H1 (cell line): ENCODE results near the gene SMAP1. TPM values are rescaled to one million over a fixed set of nuclear protein-coding genes. Genes with fewer than 3 reads are reported as not detected.

Experiments
- CTCF ChIA-PET: fragments of 300-600 bp; sonication (Branson Sonifier 250); formaldehyde crosslinking; loops from one replicate; lab custom pipeline; 2021; ENCODE audit not compliant: partially characterized antibody; lab: Charles Lee
- POLR2A ChIA-PET: fragments of 300-600 bp; sonication (Branson Sonifier 250); formaldehyde crosslinking; loops from one replicate; lab custom pipeline; 2021; ENCODE audit warnings: inconsistent platforms; ENCODE audit not compliant: partially characterized antibody; lab: Charles Lee
- DNase-seq, 2 experiments: peaks; one replicate each; pipeline versions ENCODE4 v3.0.0 to v3.0.0-alpha.2; 2010 to 2022; ENCODE audit warnings: low spot score in 2 of 2, low read depth in 1 of 2, mixed read lengths in 1 of 2
- FAIRE-seq: peaks from 2 replicates; lab custom pipeline; 2011; peaks lifted over from hg19 to GRCh38; lab: Jason Lieb, UNC
- H2AFZ ChIP-seq: 2 replicates; pipeline ENCODE4 v1.8.1; 2012; ENCODE audit warnings: low read length, inconsistent platforms
- H2AK5ac ChIP-seq: 2 replicates; pipeline ENCODE4 v1.6.1; 2013; ENCODE audit warnings: low read depth, low read length
- H2BK120ac ChIP-seq: replicated peaks from 2 replicates; pipeline ENCODE3; 2013; ENCODE audit warnings: low read depth, low read length, inconsistent platforms
- H2BK12ac ChIP-seq: 2 replicates; pipeline ENCODE4 v1.6.1; 2013; ENCODE audit warnings: low read depth, low read length
- H2BK15ac ChIP-seq: 2 replicates; pipeline ENCODE4 v1.6.1; 2013; ENCODE audit warnings: low read length
- H2BK20ac ChIP-seq: 2 replicates; pipeline ENCODE4 v1.6.1; 2013; ENCODE audit warnings: low read length
- H2BK5ac ChIP-seq: 2 replicates; pipeline ENCODE4 v1.6.1; 2013; ENCODE audit warnings: low read depth, low read length
- H3K14ac ChIP-seq: 2 replicates; pipeline ENCODE4 v1.6.1; 2013; ENCODE audit warnings: inconsistent platforms; ENCODE audit not compliant: insufficient read length
- H3K18ac ChIP-seq: 2 replicates; pipeline ENCODE4 v1.6.1; 2013; ENCODE audit warnings: low read length; ENCODE audit errors: extremely low read depth
- H3K23ac ChIP-seq: 2 replicates; pipeline ENCODE4 v1.6.1; 2013; ENCODE audit warnings: inconsistent platforms; ENCODE audit not compliant: insufficient read length
- H3K23me2 ChIP-seq: 2 replicates; pipeline ENCODE4 v1.6.1; 2013; ENCODE audit warnings: low read depth, low read length
- H3K27ac ChIP-seq: 2 replicates; pipeline ENCODE4 v1.6.1; 2011; ENCODE audit warnings: low read depth, low read length, inconsistent platforms
- H3K27me3 ChIP-seq, 4 experiments: replicated peaks in 1 of 4; 1 replicate in 1 of 4; 2 replicates in 3 of 4; pipeline versions ENCODE4 v1.6.1 to v1.8.1; 2011 to 2013; ENCODE audit warnings: low read length in 3 of 4, mild to moderate bottlenecking in 3 of 4, inconsistent platforms in 2 of 4, mixed read lengths in 2 of 4, moderate library complexity in 1 of 4; ENCODE audit not compliant: control insufficient read depth in 3 of 4, insufficient read depth in 3 of 4; ENCODE audit errors: extremely low read depth in 1 of 4
- H3K36me3 ChIP-seq, 4 experiments: 2 replicates each; pipeline versions ENCODE4 v1.6.1 to v1.8.1; 2011 to 2013; ENCODE audit warnings: mild to moderate bottlenecking in 4 of 4, low read length in 3 of 4, moderate library complexity in 2 of 4, control low read depth in 1 of 4, inconsistent platforms in 1 of 4; ENCODE audit not compliant: insufficient read depth in 4 of 4, control insufficient read depth in 2 of 4
- H3K4ac ChIP-seq: replicated peaks from 2 replicates; pipeline ENCODE3; 2013; ENCODE audit warnings: low read length, low read depth, mixed read lengths, inconsistent platforms; ENCODE audit not compliant: insufficient read length
- H3K4me1 ChIP-seq, 4 experiments: replicated peaks in 1 of 4; 1 replicate in 1 of 4; 2 replicates in 3 of 4; pipeline versions ENCODE4 v1.6.1 to v1.8.1; 2011 to 2013; ENCODE audit warnings: low read length in 3 of 4, inconsistent platforms in 2 of 4, mixed read lengths in 1 of 4; ENCODE audit not compliant: insufficient read depth in 4 of 4, control insufficient read depth in 3 of 4
- H3K4me2 ChIP-seq, 2 experiments: 2 replicates each; pipeline versions ENCODE4 v1.6.1 to v1.8.1; 2011 to 2013; ENCODE audit warnings: low read depth in 2 of 2, low read length in 2 of 2, control low read depth in 1 of 2, inconsistent platforms in 1 of 2, mild to moderate bottlenecking in 1 of 2; ENCODE audit not compliant: insufficient read depth in 1 of 2
- H3K4me3 ChIP-seq, 4 experiments: fragments of 200-600, 300-600 bp in 1 of 4; sonication (generic), shearing (Covaris generic), sonication (Bioruptor Twin) in 1 of 4; 2 replicates each; pipeline versions ENCODE4 v1.5.1 to v1.8.1; 2011 to 2016; ENCODE audit warnings: low read length in 4 of 4, low read depth in 3 of 4, control low read depth in 2 of 4, inconsistent platforms in 2 of 4, mild to moderate bottlenecking in 2 of 4, mixed read lengths in 1 of 4, moderate library complexity in 1 of 4; ENCODE audit not compliant: insufficient read depth in 2 of 4; ENCODE audit errors: extremely low read depth in 1 of 4
- H3K56ac ChIP-seq: replicated peaks from 2 replicates; pipeline ENCODE3; 2013; ENCODE audit warnings: low read depth, mild to moderate bottlenecking, mixed read lengths, low read length, inconsistent platforms; ENCODE audit not compliant: insufficient read length
- H3K79me1 ChIP-seq: 2 replicates; pipeline ENCODE4 v1.6.1; 2013; ENCODE audit warnings: low read depth, low read length, control low read depth
- H3K79me2 ChIP-seq, 2 experiments: 2 replicates each; pipeline versions ENCODE4 v1.6.1 to v1.8.1; 2012 to 2013; ENCODE audit warnings: low read length in 2 of 2, mild to moderate bottlenecking in 2 of 2, inconsistent platforms in 1 of 2; ENCODE audit not compliant: insufficient read depth in 2 of 2, control insufficient read depth in 1 of 2
- H3K9ac ChIP-seq, 4 experiments: replicated peaks in 1 of 4; 1 replicate in 1 of 4; 2 replicates in 3 of 4; pipeline versions ENCODE4 v1.6.1 to v1.8.1; 2011 to 2013; ENCODE audit warnings: low read depth in 3 of 4, low read length in 3 of 4, control low read depth in 2 of 4, mild to moderate bottlenecking in 2 of 4, moderate library complexity in 2 of 4, inconsistent platforms in 1 of 4; ENCODE audit errors: extremely low read depth in 1 of 4
- H3K9me3 ChIP-seq, 2 experiments: 2 replicates each; pipeline versions ENCODE4 v1.6.1 to v1.8.1; 2012 to 2013; ENCODE audit warnings: mild to moderate bottlenecking in 2 of 2, moderate library complexity in 2 of 2, control low read depth in 1 of 2, inconsistent platforms in 1 of 2, low read depth in 1 of 2, low read length in 1 of 2, mixed read lengths in 1 of 2; ENCODE audit not compliant: insufficient read depth in 2 of 2
- H4K20me1 ChIP-seq, 2 experiments: replicated peaks in 1 of 2; 2 replicates each; pipeline versions ENCODE3 to v1.8.1; 2011 to 2013; ENCODE audit warnings: inconsistent platforms in 2 of 2, low read length in 2 of 2, mild to moderate bottlenecking in 1 of 2; ENCODE audit not compliant: insufficient read depth in 2 of 2, control insufficient read depth in 1 of 2
- H4K5ac ChIP-seq: 2 replicates; pipeline ENCODE4 v1.6.1; 2013; ENCODE audit warnings: low read length, low read depth, mixed read lengths, inconsistent platforms; ENCODE audit not compliant: insufficient read length
- H4K8ac ChIP-seq: 2 replicates; pipeline ENCODE4 v1.8.0; 2013; ENCODE audit warnings: mild to moderate bottlenecking, moderate library complexity, low read length, inconsistent platforms; ENCODE audit not compliant: insufficient read depth; ENCODE audit errors: extremely low read depth
- H4K91ac ChIP-seq: replicated peaks from 2 replicates; pipeline ENCODE3; 2013; ENCODE audit warnings: low read length, mixed read lengths, inconsistent platforms; ENCODE audit not compliant: insufficient read length
- CHD1 ChIP-seq: IDR thresholded peaks from 2 replicates; pipeline ENCODE4 v1.6.1; 2012; ENCODE audit warnings: low read depth, low read length, improper control_type of control experiment
- MAX ChIP-seq: IDR thresholded peaks from 2 replicates; pipeline ENCODE4 v1.6.1; 2012; ENCODE audit warnings: inconsistent platforms
- ZNF274 ChIP-seq: IDR thresholded peaks from 2 replicates; pipeline ENCODE4 v1.7.0; 2012; ENCODE audit warnings: low read length, borderline replicate concordance; ENCODE audit errors: extremely low read depth
- WGBS, 2 experiments: shearing (Covaris generic) in 1 of 2; methylation state at CpG; one replicate each; pipeline versions ENCODE4 v1.1.6 to v1.1.7; 2013 to 2015; ENCODE audit warnings: low lambda C conversion rate in 2 of 2, mixed read lengths in 2 of 2, inconsistent platforms in 1 of 2, low coverage in 1 of 2, missing lambda C conversion rate in 1 of 2; ENCODE audit not compliant: insufficient replicate concordance in 2 of 2, insufficient coverage in 1 of 2, insufficient read length in 1 of 2; ENCODE audit errors: extremely low coverage in 1 of 2, missing lambda C conversion rate in 1 of 2; 5-methylcytosine and 5-hydroxymethylcytosine counted together
- polyA plus RNA-seq, 7 experiments: library from polyadenylated mRNA; depleted of rRNA in 3 of 7; stranded (reverse) in 5 of 7; unstranded in 2 of 7; fragments of >200 nt in 5 of 7; fragments of 200-250 nt in 2 of 7; gene quantifications; 1 replicate in 5 of 7; 2 replicates in 1 of 7; 4 replicates in 1 of 7; pipeline versions ENCODE4 v1.2.1 to v1.2.3, GENCODE V29; 2011 to 2013; ENCODE audit warnings: missing spikeins in 2 of 7, mixed read lengths in 2 of 7
- total RNA-seq: library from RNA; stranded (reverse); fragmentation: NEBNext Ultra II Directional; extraction: Animal tissue kit (Norgen Biotek cat#: 25700); gene quantifications from 2 replicates; pipeline ENCODE4 v1.2.1, GENCODE V29; 2021

The SMAP1 gene
- total and polyA plus RNA-seq, 2 of the 8 experiments (the other 6 are each of a cell fraction or from before 2014, with no cell fraction given) = 18.8 to 32.4 TPM

GRCh38 chr6:70734979-70735378 is 67.3 kb downstream of the SMAP1 start:
- no peak for DNase-seq
- Histone ChIP-seq H3K36me3 (0 out of 8 replicates have a peak, but pooled peaks cover 0 to 3% (median 0%) of the 10 kb centered on the region in 4 experiments), H3K4ac (no peak overlapping the region), H3K14ac (no peak overlapping the region), H3K27me3 (no peaks in the 10 kb centered on the region), H4K5ac (no peak overlapping the region), H3K4me1 (no peaks in the 10 kb centered on the region), H4K91ac (no peak overlapping the region), H3K27ac (no peak overlapping the region), H2AK5ac (no peak overlapping the region), H3K9ac (no peak overlapping the region), H3K9me3 (no peaks in the 10 kb centered on the region), H3K79me1 (no peaks in the 10 kb centered on the region), H2AFZ (no peak overlapping the region), H2BK5ac (no peak overlapping the region), H3K18ac (no peak overlapping the region), H4K20me1 (no peaks in the 10 kb centered on the region), H3K4me3 (no peak overlapping the region), H4K8ac (no peak overlapping the region), H3K79me2 (peaks cover 0 to 1% of the 10 kb centered on the region in 2 experiments; a peak in 1 of 4 replicates), H2BK20ac (no peak overlapping the region), H2BK15ac (no peak overlapping the region), H2BK12ac (no peak overlapping the region), H3K56ac (no peak overlapping the region), H3K23me2 (no peaks in the 10 kb centered on the region), H2BK120ac (no peak overlapping the region), H3K4me2 (no peak overlapping the region), H3K23ac (no peak overlapping the region)
- ChIA-PET CTCF (no interaction called here), POLR2A (no interaction called here)
- 96% methylated on average over 1 of the region's 1 CpG; no CpG with 5 or more reads in 1 of the 2 experiments for WGBS, 2 experiments
- FAIRE-seq = no peak
- TF ChIP-seq CHD1 = no peak
- no peak for TF ChIP-seq ZNF274
- no peak for TF ChIP-seq MAX
